Caco-2 (cell line): Measurements from ENCODE around the gene SCUBE3. TPM values are rescaled to one million over a fixed set of nuclear protein-coding genes. Genes with fewer than 3 reads are reported as not detected.

Source experiments
- BruUV-seq: library from RNA; stranded (reverse); fragments of 400-500 nt; replicated peaks from 2 replicates; lab custom pipeline; 2021; lab: Mats Ljungman, UMichigan
- CTCF ChIA-PET: fragments of 300-600 bp; sonication (Branson Sonifier 250); formaldehyde crosslinking; loops from one replicate; lab custom pipeline; 2022; ENCODE audit warnings: antibody characterized with exemption; lab: Charles Lee
- POLR2A ChIA-PET: fragments of 300-600 bp; sonication (Branson Sonifier 250); formaldehyde crosslinking; loops from one replicate; lab custom pipeline; 2022; ENCODE audit warnings: antibody characterized with exemption; lab: Charles Lee
- DNase-seq, 2 experiments: peaks; one replicate each; pipeline versions ENCODE4 v3.0.0 to v3.0.0-alpha.2; 2020 to 2022
- H3K27me3 ChIP-seq: replicated peaks from 2 replicates; pipeline ENCODE4 v1.6.0; 2011; ENCODE audit warnings: low read length; ENCODE audit not compliant: control insufficient read depth, insufficient read depth
- H3K36me3 ChIP-seq: 2 replicates; pipeline ENCODE4 v1.5.1; 2011; ENCODE audit warnings: low read length; ENCODE audit not compliant: control insufficient read depth, insufficient read depth
- H3K4me1 ChIP-seq: fragments of 250-450 bp; sonication (Bioruptor Pico); 2 replicates; pipeline ENCODE4 v1.5.1; 2020; ENCODE audit warnings: mild to moderate bottlenecking
- H3K4me3 ChIP-seq: 2 replicates; pipeline ENCODE4 v1.5.1; 2011; ENCODE audit warnings: low read depth, mild to moderate bottlenecking, control low read depth, low read length
- H3K9me3 ChIP-seq: fragments of 250-450 bp; sonication (Bioruptor Pico); 2 replicates; pipeline ENCODE4 v1.5.1; 2020; ENCODE audit warnings: mild to moderate bottlenecking, moderate library complexity
- H3K27ac Mint-ChIP-seq: one replicate; pipeline ENCODE4 v1.8.0; 2022; ENCODE audit warnings: mixed read lengths; ENCODE audit not compliant: unreplicated experiment
- H3K27me3 Mint-ChIP-seq: one replicate; pipeline ENCODE4 v1.8.0; 2022; ENCODE audit warnings: mixed read lengths; ENCODE audit not compliant: insufficient read depth, unreplicated experiment
- H3K36me3 Mint-ChIP-seq: one replicate; pipeline ENCODE4 v1.8.0; 2022; ENCODE audit warnings: mild to moderate bottlenecking, mixed read lengths; ENCODE audit not compliant: insufficient read depth, unreplicated experiment
- H3K4me1 Mint-ChIP-seq: one replicate; pipeline ENCODE4 v1.8.0; 2022; ENCODE audit warnings: low read depth, mixed read lengths; ENCODE audit not compliant: unreplicated experiment
- H3K4me3 Mint-ChIP-seq: one replicate; pipeline ENCODE4 v1.8.0; 2022; ENCODE audit warnings: mild to moderate bottlenecking, moderate library complexity, mixed read lengths; ENCODE audit not compliant: unreplicated experiment
- H3K9me3 Mint-ChIP-seq: one replicate; pipeline ENCODE4 v1.8.0; 2022; ENCODE audit warnings: mixed read lengths; ENCODE audit not compliant: unreplicated experiment
- CTCF ChIP-seq, 2 experiments: fragments of 200-600 bp in 1 of 2; IDR thresholded peaks; 1 replicate in 1 of 2; 2 replicates in 1 of 2; pipeline versions ENCODE4 v1.5.1 to v1.8.0; 2011 to 2022; ENCODE audit warnings: antibody characterized with exemption in 1 of 2, control low read depth in 1 of 2, inconsistent platforms in 1 of 2, low read depth in 1 of 2, low read length in 1 of 2, mild to moderate bottlenecking in 1 of 2, moderate library complexity in 1 of 2; ENCODE audit not compliant: insufficient read depth in 1 of 2, severe bottlenecking in 1 of 2, unreplicated experiment in 1 of 2
- intact Hi-C: fragments of 100-400 bp; cut with micrococcal nuclease; formaldehyde crosslinking; loops from one replicate; pipeline ENCODE4 v1.10.0; 2022; ENCODE audit not compliant: unreplicated experiment
- total RNA-seq: library from RNA; stranded (reverse); gene quantifications from 2 replicates; pipeline ENCODE4 v1.2.3, GENCODE V29; 2022

The SCUBE3 gene
- total RNA-seq, 1 experiment from 2014 or later = 1.3 TPM

- Mint-ChIP-seq H3K27me3 (no peaks in the 10 kb centered on the region), H3K27ac (peak overlapping the region; percentile 99), H3K36me3 (peaks cover 9% of the 10 kb centered on the region), H3K9me3 (no peaks in the 10 kb centered on the region), H3K4me1 (peaks cover 9% of the 10 kb centered on the region), H3K4me3 (peak overlapping the region; percentile 87)
- ChIA-PET POLR2A (interaction anchor here (0.7 to 1.5 kb wide), 6 partner anchors 14 to 198 kb away, joined by 3 to 8 read pairs (median 4); no protein-coding TSS in a partner anchor), CTCF (interaction anchor here (0.9 to 1.4 kb wide), 7 partner anchors 9 to 111 kb away, joined by 3 to 12 read pairs (median 4); partner anchors contain the start of gene DEF6)
- no peak for TF ChIP-seq CTCF (IDR thresholded peaks at IDR 0.05; ENCODE audit: insufficient read depth in 1 of 2, low read depth in 1 of 2, low read length in 1 of 2, severe bottlenecking in 1 of 2, unreplicated experiment in 1 of 2)
- peak overlapping the region; percentile 75 for H3K4me3 ChIP-seq
- peaks cover 5% of the 10 kb centered on the region; the same call in 1 of the 2 replicates for H3K4me1 ChIP-seq
- no peak for DNase-seq
- no TSS peak for BruUV-seq
- no peaks in the 10 kb centered on the region for H3K27me3 ChIP-seq
- H3K36me3 ChIP-seq = no peaks in the 10 kb centered on the region
- no peaks in the 10 kb centered on the region for H3K9me3 ChIP-seq
- intact Hi-C loops = no loop called here
These were observed 45.1 kb downstream of the SCUBE3 start for GRCh38 chr6:35258858-35259193.

- CTCF ChIA-PET = interaction anchor here (0.6 to 1.4 kb wide), 8 partner anchors 9 to 111 kb away, joined by 3 to 12 read pairs (median 4); partner anchors contain the start of gene DEF6
These were observed 45.6 kb downstream of the SCUBE3 start, which contains the start of gene ZNF76 for GRCh38 chr6:35259194-35259947. Gene ZNF76, plus strand, starts transcription at chr6:35259735. Its CDS starts 21,417 bp downstream, at chr6:35281152.

More at GRCh38 chr6:35259194-35259947, 45.6 kb downstream of the SCUBE3 start, which contains the start of gene ZNF76:
- intact Hi-C loops = no loop called here
- Mint-ChIP-seq H3K4me3 (peak within 1 kb of the TSS; percentile 87), H3K9me3 (no peaks in the 10 kb centered on the region), H3K27me3 (no peaks in the 10 kb centered on the region), H3K36me3 (peaks cover 9% of the 10 kb centered on the region), H3K27ac (peak within 1 kb of the TSS; percentile 99), H3K4me1 (peaks cover 9% of the 10 kb centered on the region)
- Histone ChIP-seq H3K36me3 (no peaks in the 10 kb centered on the region), H3K4me1 (peaks cover 5% of the 10 kb centered on the region; the same call in 1 of the 2 replicates), H3K4me3 (peak within 1 kb of the TSS; percentile 75), H3K9me3 (no peaks in the 10 kb centered on the region), H3K27me3 (no peaks in the 10 kb centered on the region)
- DNase-seq = peak; percentile 96 to 99
- BruUV-seq = no TSS peak
- POLR2A ChIA-PET = interaction anchor here (0.7 to 1.5 kb wide), 6 partner anchors 14 to 197 kb away, joined by 3 to 8 read pairs (median 4); no protein-coding TSS in a partner anchor
- no peak for TF ChIP-seq CTCF (IDR thresholded peaks at IDR 0.05; ENCODE audit: insufficient read depth in 1 of 2, low read depth in 1 of 2, low read length in 1 of 2, severe bottlenecking in 1 of 2, unreplicated experiment in 1 of 2)
